Suprapubic skin (tissue), 4 donors: ENCODE measurements around the gene SH3GL2. TPM values are rescaled to one million over a fixed set of nuclear protein-coding genes. Genes with fewer than 3 reads are reported as not detected.

Experiments used
- DNase-seq, 2 donors: peaks; one replicate each; pipeline ENCODE4 v3.0.0-alpha.2; 2019; ENCODE audit warnings: low spot score in 2 of 2
- H3K27ac ChIP-seq: fragments of 200-600 bp; sonication (generic); one replicate; pipeline ENCODE4 v1.5.1; 2019
- H3K27me3 ChIP-seq: fragments of 200-600 bp; sonication (generic); one replicate; pipeline ENCODE4 v1.5.1; 2019
- H3K36me3 ChIP-seq: fragments of 200-600 bp; sonication (generic); one replicate; pipeline ENCODE4 v1.5.1; 2019
- H3K4me1 ChIP-seq: fragments of 200-600 bp; sonication (generic); one replicate; pipeline ENCODE4 v1.5.1; 2019
- H3K4me3 ChIP-seq: fragments of 200-600 bp; sonication (generic); one replicate; pipeline ENCODE4 v1.5.1; 2019; ENCODE audit warnings: mild to moderate bottlenecking
- H3K9me3 ChIP-seq: fragments of 200-600 bp; sonication (generic); one replicate; pipeline ENCODE4 v1.5.1; 2019
- EP300 ChIP-seq: sonication (generic); formaldehyde crosslinking; IDR thresholded peaks from one replicate; pipeline ENCODE4 v1.6.1; 2017; ENCODE audit warnings: antibody characterized with exemption
- POLR2A ChIP-seq, 2 donors: fragments of 450-650 bp; IDR thresholded peaks; one replicate each; pipeline ENCODE4 v1.6.1; 2017; ENCODE audit warnings: antibody characterized with exemption in 2 of 2, mild to moderate bottlenecking in 2 of 2, moderate library complexity in 2 of 2
- POLR2AphosphoS5 ChIP-seq, 3 donors: sonication (generic); formaldehyde crosslinking; IDR thresholded peaks; one replicate each; pipeline ENCODE4 v1.6.1; 2017; ENCODE audit warnings: antibody characterized with exemption in 3 of 3
- WGBS: methylation state at CpG from one replicate; pipeline ENCODE4 v1.1.5; 2018; 5-methylcytosine and 5-hydroxymethylcytosine counted together
- total RNA-seq, 4 donors: library from RNA; depleted of rRNA; stranded (reverse); fragments of >200 nt; gene quantifications; one replicate each; pipeline ENCODE4 v1.1.0, GENCODE V29; 2016
- TF ChIP-seq, protein P1 (sequence below), 2 donors: fragments of 200-600 bp in 1 of 2; fragments of 450-650 bp in 1 of 2; sonication (generic) in 1 of 2; IDR thresholded peaks; one replicate each; pipeline ENCODE4 v1.5.1; 2016 to 2019; ENCODE audit warnings: antibody characterized with exemption in 2 of 2, mild to moderate bottlenecking in 1 of 2, moderate library complexity in 1 of 2

Gene SH3GL2
- total RNA-seq, 4 donors from 2014 or later, result not detected

DNA sequence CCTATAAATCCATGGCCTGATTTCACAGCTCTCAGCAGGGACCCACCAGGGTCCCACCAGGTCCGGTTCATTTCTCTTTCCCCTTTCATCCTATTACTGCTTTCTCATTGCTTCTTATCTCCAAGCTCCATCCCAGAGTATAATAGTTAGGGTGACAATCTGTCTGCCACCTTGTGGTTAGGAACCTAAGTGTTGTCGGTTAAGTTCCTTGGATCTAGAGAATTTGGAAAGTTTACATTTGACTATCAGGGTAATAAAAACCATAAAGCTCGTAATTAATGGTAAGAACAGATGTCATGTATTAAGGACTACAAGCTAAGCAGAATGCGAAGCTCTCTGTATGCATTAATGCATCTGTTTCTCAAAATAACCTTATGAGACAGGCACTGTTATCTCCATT lies 259.1 kb downstream of the SH3GL2 start:
- Histone ChIP-seq H3K4me1 (no peaks in the 10 kb centered on the region), H3K9me3 (no peaks in the 10 kb centered on the region), H3K36me3 (no peaks in the 10 kb centered on the region), H3K27ac (no peak overlapping the region), H3K4me3 (no peak overlapping the region), H3K27me3 (no peaks in the 10 kb centered on the region)
- WGBS, result 77% methylated on average over 4 of the region's 4 CpGs
- DNase-seq, result no peak
- TF ChIP-seq, protein P1, sequence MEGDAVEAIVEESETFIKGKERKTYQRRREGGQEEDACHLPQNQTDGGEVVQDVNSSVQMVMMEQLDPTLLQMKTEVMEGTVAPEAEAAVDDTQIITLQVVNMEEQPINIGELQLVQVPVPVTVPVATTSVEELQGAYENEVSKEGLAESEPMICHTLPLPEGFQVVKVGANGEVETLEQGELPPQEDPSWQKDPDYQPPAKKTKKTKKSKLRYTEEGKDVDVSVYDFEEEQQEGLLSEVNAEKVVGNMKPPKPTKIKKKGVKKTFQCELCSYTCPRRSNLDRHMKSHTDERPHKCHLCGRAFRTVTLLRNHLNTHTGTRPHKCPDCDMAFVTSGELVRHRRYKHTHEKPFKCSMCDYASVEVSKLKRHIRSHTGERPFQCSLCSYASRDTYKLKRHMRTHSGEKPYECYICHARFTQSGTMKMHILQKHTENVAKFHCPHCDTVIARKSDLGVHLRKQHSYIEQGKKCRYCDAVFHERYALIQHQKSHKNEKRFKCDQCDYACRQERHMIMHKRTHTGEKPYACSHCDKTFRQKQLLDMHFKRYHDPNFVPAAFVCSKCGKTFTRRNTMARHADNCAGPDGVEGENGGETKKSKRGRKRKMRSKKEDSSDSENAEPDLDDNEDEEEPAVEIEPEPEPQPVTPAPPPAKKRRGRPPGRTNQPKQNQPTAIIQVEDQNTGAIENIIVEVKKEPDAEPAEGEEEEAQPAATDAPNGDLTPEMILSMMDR (IDR thresholded peaks at IDR 0.05), result no peak
- TF ChIP-seq POLR2A (IDR thresholded peaks at IDR 0.05), result no peak
- no peak for TF ChIP-seq EP300

DNA sequence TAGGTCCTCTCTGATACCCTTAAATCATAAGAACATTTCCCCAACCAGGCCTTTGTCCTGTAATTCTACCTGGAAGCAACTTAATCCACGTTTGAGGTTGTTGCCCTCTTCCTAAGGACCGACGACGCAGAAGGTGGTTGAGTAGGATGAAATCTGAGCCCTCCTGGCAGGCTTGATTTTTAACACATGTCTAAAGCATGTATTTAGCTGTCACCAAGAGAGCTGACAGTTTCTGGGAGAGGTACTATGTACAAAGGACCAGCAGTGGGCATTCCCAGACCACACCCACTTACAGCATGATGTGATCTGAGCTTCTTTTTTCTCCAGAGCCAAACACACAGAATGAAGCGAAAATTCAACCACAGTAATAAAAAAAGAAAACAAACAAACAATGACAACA lies 260.9 kb downstream of the SH3GL2 start:
- Histone ChIP-seq H3K27ac (no peak overlapping the region), H3K36me3 (no peaks in the 10 kb centered on the region), H3K27me3 (no peaks in the 10 kb centered on the region), H3K4me3 (no peak overlapping the region), H3K4me1 (no peaks in the 10 kb centered on the region), H3K9me3 (peaks cover 8% of the 10 kb centered on the region)
- 52% methylated on average over 5 of the region's 5 CpGs for WGBS
- no peak for DNase-seq
- TF ChIP-seq POLR2AphosphoS5 (IDR thresholded peaks at IDR 0.05) (no peak), POLR2A (IDR thresholded peaks at IDR 0.05) (no peak), EP300 (no peak)
- TF ChIP-seq, protein P1 (IDR thresholded peaks at IDR 0.05), result no peak

DNA sequence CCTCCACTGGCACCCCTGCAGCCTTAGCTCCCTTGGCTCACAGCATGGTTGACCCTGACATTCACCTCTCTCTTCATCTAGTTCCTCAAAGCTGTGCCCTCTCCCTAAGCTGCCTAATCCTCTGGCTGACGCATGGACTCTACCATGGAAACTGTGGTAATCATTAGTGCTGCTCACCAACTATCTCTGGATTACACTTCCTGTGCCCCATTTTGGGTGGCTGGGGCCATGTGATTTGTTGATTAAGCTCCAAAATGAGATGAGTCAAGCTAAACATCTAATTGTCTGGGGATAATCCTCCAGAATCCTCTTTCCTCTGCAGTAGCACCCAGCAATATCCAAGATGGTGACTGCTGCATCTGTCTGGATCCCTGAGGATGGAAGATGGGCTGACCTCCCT lies 264.4 kb downstream of the SH3GL2 start:
- Histone ChIP-seq H3K4me1 (no peaks in the 10 kb centered on the region), H3K27me3 (no peaks in the 10 kb centered on the region), H3K36me3 (no peaks in the 10 kb centered on the region), H3K27ac (no peak overlapping the region), H3K4me3 (no peak overlapping the region), H3K9me3 (peaks cover 14% of the 10 kb centered on the region)
- 100% methylated on average over 1 of the region's 1 CpG for WGBS
- no peak for TF ChIP-seq POLR2AphosphoS5 (IDR thresholded peaks at IDR 0.05)
- no peak for TF ChIP-seq EP300
- TF ChIP-seq POLR2A (IDR thresholded peaks at IDR 0.05), result no peak
- TF ChIP-seq, protein P1 (IDR thresholded peaks at IDR 0.05), result no peak
- DNase-seq, result no peak
